ENCODE data around the gene MSH5. TPM values are rescaled to one million over a fixed set of nuclear protein-coding genes. Genes with fewer than 3 reads are reported as not detected.

Gene MSH5
- total RNA-seq, 1 experiment from 2014 or later = 22.4 TPM

DNA sequence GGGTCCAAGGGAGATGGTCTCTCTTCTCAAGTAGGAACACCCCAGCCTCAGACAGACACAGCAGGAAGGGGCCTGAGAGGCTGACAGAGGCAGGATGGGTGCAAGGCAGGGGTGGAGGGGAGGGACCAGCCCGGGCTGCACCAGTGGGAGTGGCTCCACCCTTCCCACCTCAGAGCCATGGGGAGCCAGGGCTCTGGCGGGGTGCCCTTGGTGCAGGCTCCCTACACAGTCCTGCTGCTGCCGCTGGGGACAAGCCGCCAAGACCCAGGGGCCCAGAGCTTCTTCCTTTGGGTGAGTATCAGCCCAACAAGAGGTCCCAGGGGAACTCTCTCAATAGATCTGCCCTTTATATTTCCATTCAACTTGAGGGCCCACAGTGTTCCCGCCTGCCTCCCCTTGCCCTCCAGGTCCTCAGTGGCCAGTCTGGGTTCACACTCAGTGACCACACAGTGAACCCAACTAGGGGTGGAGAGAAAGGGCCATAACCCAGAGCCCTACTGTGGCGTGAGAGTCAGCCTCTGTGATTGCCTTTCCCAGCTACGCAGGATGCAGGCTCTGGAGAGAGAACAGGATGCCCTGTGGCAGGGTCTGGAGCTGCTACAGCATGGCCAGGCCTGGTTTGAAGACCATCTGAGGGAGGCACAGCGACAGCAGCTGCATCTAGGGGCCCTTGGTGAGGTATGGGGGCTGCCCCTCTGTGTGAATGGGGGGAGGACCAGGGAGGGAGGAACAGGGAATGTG is 23.2 kb downstream of the MSH5 start:
- Mint-ChIP-seq H3K4me1 (peaks cover 23 to 27% of the 10 kb centered on the region in 2 experiments), H3K4me3 (peak overlapping the region in 1 of 2 experiments; percentile 24; a peak in 1 of 5 replicates), H3K36me3 (ENCODE audit: insufficient read depth in 1 of 3, low read depth in 3 of 3) (peaks cover 13 to 47% (median 34%) of the 10 kb centered on the region in 3 experiments), H3K27me3 (ENCODE audit: low read depth) (no peaks in the 10 kb centered on the region; the same call in none of the 2 replicates), H3K9me3 (no peaks in the 10 kb centered on the region; a peak in 1 of 5 replicates), H3K27ac (peak overlapping the region; percentile 28 to 93 (median 77); a peak in 5 of 7 replicates)
- Histone ChIP-seq H3K27me3 (ENCODE audit: insufficient read depth, low read length) (no peaks in the 10 kb centered on the region), H4K91ac (ENCODE audit: insufficient read length, low read depth, low read length) (no peak overlapping the region), H3K79me1 (ENCODE audit: insufficient read depth, low read depth, low read length, poor library complexity, severe bottlenecking) (no peaks in the 10 kb centered on the region), H3K79me2 (ENCODE audit: insufficient read depth, low read length) (no peaks in the 10 kb centered on the region), H3K4ac (ENCODE audit: low read depth, low read length) (no peak overlapping the region), H2BK15ac (ENCODE audit: low read depth, low read length) (no peak overlapping the region), H3K4me2 (ENCODE audit: insufficient read depth, insufficient read length, low read length) (no peak overlapping the region), H4K5ac (ENCODE audit: insufficient read length, low read depth, low read length) (no peak overlapping the region), H3K9me3 (ENCODE audit: control insufficient read depth, low read depth, low read length) (no peaks in the 10 kb centered on the region), H3K14ac (ENCODE audit: insufficient read depth, low read length) (no peak overlapping the region; the same call in 1 of the 2 replicates), H3K56ac (ENCODE audit: insufficient read length, low read depth, low read length) (no peak overlapping the region), H2BK5ac (ENCODE audit: insufficient read length, low read length) (no peak overlapping the region), H2BK12ac (ENCODE audit: insufficient read length, low read depth, low read length) (no peak overlapping the region), H4K8ac (replicated peaks; ENCODE audit: insufficient read length, low read depth, low read length) (no peak overlapping the region), H4K20me1 (ENCODE audit: control insufficient read depth, insufficient read depth, insufficient read length) (no peaks in the 10 kb centered on the region), H2AK5ac (ENCODE audit: insufficient read length, low read length) (no peak overlapping the region), H3K27ac (ENCODE audit: insufficient read length, low read depth, low read length) (no peak overlapping the region), H3K18ac (ENCODE audit: insufficient read length, low read depth, low read length) (no peak overlapping the region), H3K9ac (ENCODE audit: extremely low read depth, insufficient read length, low read length) (no peak overlapping the region), H3K23ac (ENCODE audit: insufficient read length, low read depth, low read length) (no peak overlapping the region), H3K4me1 (ENCODE audit: insufficient read depth, low read length) (no peaks in the 10 kb centered on the region), H2BK20ac (ENCODE audit: low read depth, low read length, poor library complexity, severe bottlenecking) (no peak overlapping the region), H3K23me2 (ENCODE audit: insufficient read length, low read depth, low read length, poor library complexity, severe bottlenecking) (no peaks in the 10 kb centered on the region), H2AFZ (ENCODE audit: low read length) (no peak overlapping the region), H2BK120ac (ENCODE audit: low read depth, low read length, poor library complexity, severe bottlenecking) (no peak overlapping the region), H3T11ph (ENCODE audit: low read length) (no peak overlapping the region)
- TF ChIP-seq CTCF (conservative IDR thresholded peaks at IDR 0.05) = no peak
- no peak for DNase-seq
- WGBS (ENCODE audit: extremely low coverage, insufficient read length, low lambda C conversion rate) = no CpG with 5 or more reads among the region's 8 CpGs
